ENCODE data around the gene TNIK.

- no peak for TF ChIP-seq CTCF (IDR thresholded peaks at IDR 0.05)
- no peak for TF ChIP-seq POLR2A (IDR thresholded peaks at IDR 0.05)
- TF ChIP-seq EP300 (IDR thresholded peaks at IDR 0.05), result no peak
- no peak for TF ChIP-seq POLR2AphosphoS5 (IDR thresholded peaks at IDR 0.05)
These were observed 2.0 kb upstream of the TNIK start for GRCh38 chr3:171462224-171462623.

Measured in stomach (tissue), 4 donors.